H9 (cell line): ENCODE results near the gene CALN1. TPM values are rescaled to one million over a fixed set of nuclear protein-coding genes. Genes with fewer than 3 reads are reported as not detected.

ENCODE experiments used
- DNase-seq: peaks from one replicate; pipeline ENCODE4 v3.0.0-alpha.2; 2017
- H2AFZ ChIP-seq: one replicate; pipeline ENCODE4 v1.6.1; 2013; ENCODE audit warnings: mild to moderate bottlenecking, low read length, control low read depth, moderate library complexity
- H2AK5ac ChIP-seq: 2 replicates; pipeline ENCODE4 v1.6.1; 2013; ENCODE audit warnings: low read length, control low read depth, mixed read lengths; ENCODE audit not compliant: insufficient read length
- H2BK120ac ChIP-seq: one replicate; pipeline ENCODE4 v1.6.1; 2013; ENCODE audit warnings: low read depth, mild to moderate bottlenecking, low read length, control low read depth, inconsistent platforms; ENCODE audit not compliant: poor library complexity, severe bottlenecking
- H2BK12ac ChIP-seq: 2 replicates; pipeline ENCODE4 v1.6.1; 2013; ENCODE audit warnings: low read length, control low read depth, mixed read lengths, low read depth; ENCODE audit not compliant: insufficient read length
- H2BK15ac ChIP-seq: 2 replicates; pipeline ENCODE4 v1.6.1; 2013; ENCODE audit warnings: low read depth, low read length, control low read depth
- H2BK20ac ChIP-seq: one replicate; pipeline ENCODE4 v1.6.1; 2013; ENCODE audit warnings: low read depth, mild to moderate bottlenecking, low read length, control low read depth, inconsistent platforms; ENCODE audit not compliant: poor library complexity, severe bottlenecking
- H2BK5ac ChIP-seq: 2 replicates; pipeline ENCODE4 v1.6.1; 2013; ENCODE audit warnings: low read length, control low read depth, mixed read lengths; ENCODE audit not compliant: insufficient read length
- H3K14ac ChIP-seq: 2 replicates; pipeline ENCODE4 v1.6.1; 2013; ENCODE audit warnings: low read length, control low read depth; ENCODE audit not compliant: insufficient read depth
- H3K18ac ChIP-seq: 2 replicates; pipeline ENCODE4 v1.6.1; 2013; ENCODE audit warnings: low read depth, mild to moderate bottlenecking, mixed read lengths, low read length, control low read depth; ENCODE audit not compliant: insufficient read length
- H3K23ac ChIP-seq: 2 replicates; pipeline ENCODE4 v1.6.1; 2013; ENCODE audit warnings: low read length, control low read depth, mixed read lengths, low read depth; ENCODE audit not compliant: insufficient read length
- H3K23me2 ChIP-seq: 2 replicates; pipeline ENCODE4 v1.6.1; 2013; ENCODE audit warnings: low read depth, mild to moderate bottlenecking, mixed read lengths, low read length, control low read depth; ENCODE audit not compliant: insufficient read length, poor library complexity, severe bottlenecking
- H3K27ac ChIP-seq: 2 replicates; pipeline ENCODE4 v1.5.1; 2013; ENCODE audit warnings: low read length, control low read depth, mixed read lengths, low read depth; ENCODE audit not compliant: insufficient read length
- H3K27me3 ChIP-seq: 2 replicates; pipeline ENCODE4 v1.6.1; 2013; ENCODE audit warnings: low read length, control low read depth, inconsistent platforms; ENCODE audit not compliant: insufficient read depth
- H3K4ac ChIP-seq: 2 replicates; pipeline ENCODE4 v1.6.1; 2013; ENCODE audit warnings: low read depth, mild to moderate bottlenecking, control low read depth, inconsistent platforms, low read length, moderate library complexity
- H3K4me1 ChIP-seq: 2 replicates; pipeline ENCODE4 v1.6.1; 2013; ENCODE audit warnings: low read length, control low read depth, inconsistent platforms; ENCODE audit not compliant: insufficient read depth
- H3K4me2 ChIP-seq: 2 replicates; pipeline ENCODE4 v1.6.1; 2013; ENCODE audit warnings: low read length, control low read depth, mixed read lengths; ENCODE audit not compliant: insufficient read length, insufficient read depth
- H3K56ac ChIP-seq: 2 replicates; pipeline ENCODE4 v1.6.1; 2013; ENCODE audit warnings: low read depth, mild to moderate bottlenecking, mixed read lengths, low read length, control low read depth; ENCODE audit not compliant: insufficient read length
- H3K79me1 ChIP-seq: 2 replicates; pipeline ENCODE4 v1.6.1; 2013; ENCODE audit warnings: low read depth, mild to moderate bottlenecking, moderate library complexity, low read length, control low read depth, inconsistent platforms; ENCODE audit not compliant: insufficient read depth, poor library complexity, severe bottlenecking
- H3K79me2 ChIP-seq: 2 replicates; pipeline ENCODE4 v1.6.1; 2013; ENCODE audit warnings: low read length, control low read depth, inconsistent platforms; ENCODE audit not compliant: insufficient read depth
- H3K9ac ChIP-seq: 2 replicates; pipeline ENCODE4 v1.6.1; 2013; ENCODE audit warnings: low read length, control low read depth, mixed read lengths; ENCODE audit not compliant: insufficient read length; ENCODE audit errors: extremely low read depth
- H3K9me3 ChIP-seq: one replicate; pipeline ENCODE4 v1.6.1; 2013; ENCODE audit warnings: low read depth, low read length, inconsistent platforms; ENCODE audit not compliant: control insufficient read depth
- H3T11ph ChIP-seq: one replicate; pipeline ENCODE4 v1.6.1; 2013; ENCODE audit warnings: mild to moderate bottlenecking, low read length, control low read depth, inconsistent platforms
- H4K20me1 ChIP-seq: one replicate; pipeline ENCODE4 v1.6.1; 2013; ENCODE audit not compliant: control insufficient read depth, insufficient read length, insufficient read depth
- H4K5ac ChIP-seq: 2 replicates; pipeline ENCODE4 v1.6.1; 2013; ENCODE audit warnings: low read depth, mild to moderate bottlenecking, mixed read lengths, low read length, control low read depth; ENCODE audit not compliant: insufficient read length
- H4K8ac ChIP-seq: replicated peaks from 2 replicates; pipeline ENCODE4 v1.6.1; 2013; ENCODE audit warnings: low read length, control low read depth, mixed read lengths, low read depth; ENCODE audit not compliant: insufficient read length
- H4K91ac ChIP-seq: 2 replicates; pipeline ENCODE4 v1.6.1; 2013; ENCODE audit warnings: low read depth, mild to moderate bottlenecking, moderate library complexity, mixed read lengths, low read length, control low read depth; ENCODE audit not compliant: insufficient read length
- H3K27ac Mint-ChIP-seq, 3 experiments: 2 replicates in 2 of 3; 3 replicates in 1 of 3; pipeline ENCODE4 v1.8.0; 2020 to 2021; ENCODE audit warnings: mixed read lengths in 3 of 3, mild to moderate bottlenecking in 1 of 3, moderate library complexity in 1 of 3
- H3K27me3 Mint-ChIP-seq: 2 replicates; pipeline ENCODE4 v1.8.0; 2021; ENCODE audit warnings: low read depth, mild to moderate bottlenecking, moderate library complexity, mixed read lengths
- H3K36me3 Mint-ChIP-seq, 3 experiments: 2 replicates in 2 of 3; 3 replicates in 1 of 3; pipeline ENCODE4 v1.8.0; 2020 to 2021; ENCODE audit warnings: low read depth in 3 of 3, mixed read lengths in 3 of 3; ENCODE audit not compliant: insufficient read depth in 1 of 3
- H3K4me1 Mint-ChIP-seq, 2 experiments: 2 replicates each; pipeline ENCODE4 v1.8.0; 2020; ENCODE audit warnings: mixed read lengths in 2 of 2
- H3K4me3 Mint-ChIP-seq, 2 experiments: 2 replicates in 1 of 2; 3 replicates in 1 of 2; pipeline ENCODE4 v1.8.0; 2020 to 2021; ENCODE audit warnings: mild to moderate bottlenecking in 2 of 2, mixed read lengths in 2 of 2, moderate library complexity in 1 of 2
- H3K9me3 Mint-ChIP-seq, 2 experiments: 2 replicates in 1 of 2; 3 replicates in 1 of 2; pipeline ENCODE4 v1.8.0; 2020; ENCODE audit warnings: mild to moderate bottlenecking in 2 of 2, mixed read lengths in 2 of 2, moderate library complexity in 1 of 2
- CTCF ChIP-seq: fragments of 200-600 bp; sonication (generic); conservative IDR thresholded peaks from 3 replicates; pipeline ENCODE4 v1.8.0; 2021; ENCODE audit warnings: antibody characterized with exemption, mild to moderate bottlenecking
- WGBS: extraction: QIAGEN DNeasy Blood & Tissue Kit; methylation state at CpG from one replicate; pipeline ENCODE4 v1.1.7; 2013; ENCODE audit warnings: missing lambda C conversion rate, low lambda C conversion rate, mixed read lengths; ENCODE audit not compliant: insufficient read length; ENCODE audit errors: extremely low coverage; 5-methylcytosine and 5-hydroxymethylcytosine counted together
- total RNA-seq: library from RNA; stranded (reverse); gene quantifications from 2 replicates; pipeline ENCODE4 v1.2.1, GENCODE V29; 2021

CALN1 gene
- total RNA-seq, 1 experiment from 2014 or later, result 2.8 TPM

DNA sequence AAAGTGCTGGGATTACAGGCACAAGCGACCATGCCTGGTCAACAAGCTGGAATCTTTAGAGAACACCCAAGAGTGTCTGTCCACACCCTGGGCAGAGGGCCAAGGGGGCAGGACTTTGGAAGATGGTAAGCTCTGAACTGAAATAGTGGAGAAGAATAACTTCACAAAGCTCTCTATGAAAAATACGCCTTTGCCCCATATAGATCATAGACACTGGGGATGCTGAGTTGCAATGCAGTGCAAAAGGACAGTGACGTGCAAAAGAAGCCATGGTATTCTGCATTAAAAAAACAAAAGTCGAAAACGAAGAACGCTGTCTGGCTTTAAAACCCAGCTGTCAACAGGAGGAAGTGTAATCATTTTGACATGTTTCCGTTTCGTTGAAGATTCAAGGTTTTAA lies 353.6 kb downstream of the CALN1 start:
- H3K14ac ChIP-seq, result no peak overlapping the region
- no peak overlapping the region for H2BK5ac ChIP-seq
- no peak overlapping the region for H3K4ac ChIP-seq
- no peak overlapping the region for H3K18ac ChIP-seq
- H3K4me2 ChIP-seq, result no peak overlapping the region
- H3K4me1 ChIP-seq, result no peaks in the 10 kb centered on the region
- no peaks in the 10 kb centered on the region for H3K27me3 ChIP-seq
- H3K4me3 Mint-ChIP-seq, result no peak overlapping the region
- no peak overlapping the region for H4K5ac ChIP-seq
- peaks cover 0 to 8% of the 10 kb centered on the region in 2 experiments; a peak in 2 of 5 replicates for H3K9me3 Mint-ChIP-seq
- H3K79me1 ChIP-seq, result no peaks in the 10 kb centered on the region
- no peak overlapping the region for H3K27ac Mint-ChIP-seq
- no peak overlapping the region for H3K56ac ChIP-seq
- H3K4me1 Mint-ChIP-seq, result no peaks in the 10 kb centered on the region
- H2BK120ac ChIP-seq, result no peak overlapping the region
- no peak overlapping the region for H2BK20ac ChIP-seq
- H3K36me3 Mint-ChIP-seq, result peaks cover 0 to 8% (median 4%) of the 10 kb centered on the region in 3 experiments; a peak in 4 of 7 replicates
- H3K27ac ChIP-seq, result no peak overlapping the region
- no peaks in the 10 kb centered on the region for H3K27me3 Mint-ChIP-seq
- no peak overlapping the region for H3T11ph ChIP-seq
- H2AK5ac ChIP-seq, result no peak overlapping the region
- H2AFZ ChIP-seq, result no peak overlapping the region
- no peak for DNase-seq
- H3K9me3 ChIP-seq, result no peaks in the 10 kb centered on the region
- no peak overlapping the region for H2BK15ac ChIP-seq
- no peak overlapping the region for H4K8ac ChIP-seq
- no peaks in the 10 kb centered on the region for H3K79me2 ChIP-seq
- no peak overlapping the region for H4K91ac ChIP-seq
- no peak for TF ChIP-seq CTCF
- no CpG with 5 or more reads among the region's 8 CpGs for WGBS
- H2BK12ac ChIP-seq, result no peak overlapping the region
- H4K20me1 ChIP-seq, result no peaks in the 10 kb centered on the region
- H3K23me2 ChIP-seq, result no peaks in the 10 kb centered on the region
- H3K23ac ChIP-seq, result no peak overlapping the region
- no peak overlapping the region for H3K9ac ChIP-seq
